ENCODE results near the gene ANO8. TPM values are rescaled to one million over a fixed set of nuclear protein-coding genes. Genes with fewer than 3 reads are reported as not detected.

The ANO8 gene
- polyA plus RNA-seq, 1 of the 3 experiments (the other 2 are of a cell fraction) = 7.8 TPM

DNA sequence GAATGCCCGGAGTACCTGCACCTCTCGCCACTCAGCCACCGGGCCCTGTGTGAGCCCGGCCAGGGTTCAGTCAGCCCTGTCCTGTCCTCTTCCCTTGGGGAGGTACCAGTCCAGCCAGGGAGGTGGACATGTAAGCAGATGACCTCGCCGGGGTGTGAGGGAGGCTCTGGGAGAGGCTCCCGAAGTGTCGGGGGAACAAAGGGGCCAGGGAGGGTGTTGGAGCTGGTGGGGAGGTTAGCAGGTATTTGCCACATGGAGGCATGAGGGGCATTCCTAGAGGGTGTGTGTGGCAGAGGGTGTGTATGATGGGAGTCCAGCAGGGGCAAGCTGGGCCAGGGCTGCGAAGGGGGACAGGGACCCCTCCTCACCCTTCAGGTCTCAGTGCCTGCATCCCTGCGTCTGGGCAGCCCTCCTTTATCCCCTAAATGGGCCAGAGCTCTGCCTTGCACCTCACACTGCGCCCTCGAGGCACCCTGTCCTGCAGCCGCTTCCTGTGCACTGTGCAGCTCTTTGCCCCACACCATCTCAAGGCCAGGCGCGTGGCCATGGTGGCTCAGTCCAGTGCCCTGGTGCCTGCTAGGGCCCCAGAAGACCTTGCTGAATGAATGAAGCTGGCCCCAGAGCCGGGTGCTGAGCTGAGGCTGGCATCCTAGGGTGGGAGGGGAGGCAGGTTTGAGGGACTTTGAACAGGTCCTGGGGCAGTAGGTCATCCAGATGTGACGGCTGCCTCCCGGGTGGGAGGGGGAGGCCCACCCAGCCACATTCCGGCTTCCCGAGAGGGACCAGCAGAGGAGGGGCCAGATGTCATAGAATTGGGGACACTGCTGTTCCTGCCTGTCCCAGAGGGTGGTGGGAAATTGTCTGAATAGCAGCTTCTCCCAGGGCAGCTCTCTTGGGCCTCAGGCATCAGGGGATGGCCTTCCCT, 22.2 kb downstream of the ANO8 start (continued):
- TF ChIP-seq NFIC (IDR thresholded peaks at IDR 0.05; ENCODE audit: borderline replicate concordance) (no peak), RFX5 (IDR thresholded peaks at IDR 0.05; ENCODE audit: low read length) (no peak), CHD2 (IDR thresholded peaks at IDR 0.05; ENCODE audit: low read length, partially characterized antibody) (no peak), FOSL2 (IDR thresholded peaks at IDR 0.05; ENCODE audit: borderline replicate concordance, low read depth) (no peak), RXRA (IDR thresholded peaks at IDR 0.05; ENCODE audit: borderline replicate concordance, low read depth) (no peak), SMC3 (IDR thresholded peaks at IDR 0.05; ENCODE audit: low read depth, low read length) (no peak), GATA2 (CRISPR knock-in tag; IDR thresholded peaks at IDR 0.05) (no peak), FOXJ3 (CRISPR knock-in tag; IDR thresholded peaks at IDR 0.05) (no peak)
- TF ChIP-seq, protein P1, sequence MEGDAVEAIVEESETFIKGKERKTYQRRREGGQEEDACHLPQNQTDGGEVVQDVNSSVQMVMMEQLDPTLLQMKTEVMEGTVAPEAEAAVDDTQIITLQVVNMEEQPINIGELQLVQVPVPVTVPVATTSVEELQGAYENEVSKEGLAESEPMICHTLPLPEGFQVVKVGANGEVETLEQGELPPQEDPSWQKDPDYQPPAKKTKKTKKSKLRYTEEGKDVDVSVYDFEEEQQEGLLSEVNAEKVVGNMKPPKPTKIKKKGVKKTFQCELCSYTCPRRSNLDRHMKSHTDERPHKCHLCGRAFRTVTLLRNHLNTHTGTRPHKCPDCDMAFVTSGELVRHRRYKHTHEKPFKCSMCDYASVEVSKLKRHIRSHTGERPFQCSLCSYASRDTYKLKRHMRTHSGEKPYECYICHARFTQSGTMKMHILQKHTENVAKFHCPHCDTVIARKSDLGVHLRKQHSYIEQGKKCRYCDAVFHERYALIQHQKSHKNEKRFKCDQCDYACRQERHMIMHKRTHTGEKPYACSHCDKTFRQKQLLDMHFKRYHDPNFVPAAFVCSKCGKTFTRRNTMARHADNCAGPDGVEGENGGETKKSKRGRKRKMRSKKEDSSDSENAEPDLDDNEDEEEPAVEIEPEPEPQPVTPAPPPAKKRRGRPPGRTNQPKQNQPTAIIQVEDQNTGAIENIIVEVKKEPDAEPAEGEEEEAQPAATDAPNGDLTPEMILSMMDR (IDR thresholded peaks at IDR 0.05) = no peak
- TF ChIP-seq, protein P2, sequence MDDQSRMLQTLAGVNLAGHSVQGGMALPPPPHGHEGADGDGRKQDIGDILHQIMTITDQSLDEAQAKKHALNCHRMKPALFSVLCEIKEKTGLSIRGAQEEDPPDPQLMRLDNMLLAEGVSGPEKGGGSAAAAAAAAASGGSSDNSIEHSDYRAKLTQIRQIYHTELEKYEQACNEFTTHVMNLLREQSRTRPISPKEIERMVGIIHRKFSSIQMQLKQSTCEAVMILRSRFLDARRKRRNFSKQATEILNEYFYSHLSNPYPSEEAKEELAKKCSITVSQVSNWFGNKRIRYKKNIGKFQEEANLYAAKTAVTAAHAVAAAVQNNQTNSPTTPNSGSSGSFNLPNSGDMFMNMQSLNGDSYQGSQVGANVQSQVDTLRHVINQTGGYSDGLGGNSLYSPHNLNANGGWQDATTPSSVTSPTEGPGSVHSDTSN (IDR thresholded peaks at IDR 0.05) = no peak
- TF ChIP-seq, protein P3, sequence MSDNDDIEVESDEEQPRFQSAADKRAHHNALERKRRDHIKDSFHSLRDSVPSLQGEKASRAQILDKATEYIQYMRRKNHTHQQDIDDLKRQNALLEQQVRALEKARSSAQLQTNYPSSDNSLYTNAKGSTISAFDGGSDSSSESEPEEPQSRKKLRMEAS (IDR thresholded peaks at IDR 0.05; ENCODE audit: low read depth) = no peak

DNA sequence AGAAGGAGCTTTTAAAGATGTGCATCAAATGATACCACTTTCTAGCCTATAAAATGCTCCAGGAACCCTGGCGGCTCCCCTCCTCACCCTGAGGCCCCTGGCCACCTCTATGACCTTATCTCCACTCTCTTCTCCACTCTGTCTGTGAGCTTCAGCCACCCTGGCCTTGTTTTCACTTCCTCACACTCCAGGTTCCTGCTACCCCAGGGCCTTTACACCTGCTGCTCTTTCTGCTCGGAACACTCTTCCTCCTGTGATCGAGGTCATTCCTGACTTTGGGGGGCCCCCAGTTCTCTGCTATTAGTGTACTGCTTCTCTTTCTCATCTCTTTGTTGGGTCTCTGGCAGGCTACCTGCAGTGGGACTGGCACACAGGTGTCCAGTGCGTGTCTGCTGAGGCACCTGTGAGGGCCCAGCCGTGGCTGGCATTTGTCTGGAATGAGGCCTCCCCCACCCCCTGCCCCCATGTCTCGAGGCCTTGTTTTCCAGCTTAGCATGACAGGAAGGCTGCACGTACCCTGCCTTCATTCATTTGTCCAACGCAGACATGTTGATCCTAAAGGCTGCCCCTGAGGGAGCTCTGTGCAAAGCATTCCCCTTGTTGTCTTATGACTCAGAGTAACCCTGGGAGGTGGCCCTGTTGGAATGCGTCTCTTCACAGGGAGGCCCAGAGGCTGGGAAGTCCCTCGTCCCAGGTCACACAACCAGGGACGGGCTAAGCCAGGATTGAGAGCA, 23.0 kb downstream of the ANO8 start:
- DNase-seq = no peak
- Histone ChIP-seq H3K4me1 (ENCODE audit: control insufficient read depth in 1 of 2, insufficient read depth in 2 of 2, low read depth in 1 of 2, low read length in 1 of 2) (peaks cover 6 to 12% of the 10 kb centered on the region in 2 experiments; a peak in 2 of 4 replicates), H3K4me3 (ENCODE audit: low read depth in 2 of 2, low read length in 1 of 2) (peak overlapping the region in 1 of 2 experiments; percentile 17; a peak in 1 of 4 replicates), H3K27ac (ENCODE audit: low read depth in 2 of 2, low read length in 1 of 2) (peak overlapping the region in 1 of 2 experiments; percentile 40; a peak in 1 of 4 replicates), H3K9me2 (no peaks in the 10 kb centered on the region), H3K9ac (peak overlapping the region; percentile 51; the same call in 1 of the 2 replicates), H2AFZ (ENCODE audit: low read depth) (no peak overlapping the region), H3K79me2 (ENCODE audit: insufficient read depth) (peaks cover 63% of the 10 kb centered on the region), H3K27me3 (ENCODE audit: insufficient read depth) (no peaks in the 10 kb centered on the region), H4K20me1 (ENCODE audit: insufficient read depth) (peaks cover 17% of the 10 kb centered on the region), H3K36me3 (replicated peaks in 1 of 2; ENCODE audit: control insufficient read depth in 1 of 2, insufficient read depth in 2 of 2, low read length in 1 of 2) (peaks cover 14 to 27% of the 10 kb centered on the region in 2 experiments), H3K9me3 (no peaks in the 10 kb centered on the region), H3K4me2 (peak overlapping the region; percentile 97; the same call in 1 of the 2 replicates), H3F3A (replicated peaks; ENCODE audit: insufficient read depth) (peaks cover 2% of the 10 kb centered on the region)
- ChIA-PET CTCF (interaction anchor here (1.2 to 1.4 kb wide), 3 partner anchors 15 to 74 kb away, joined by 3 to 5 read pairs (median 4); no protein-coding TSS in a partner anchor), POLR2A (interaction anchor here (0.6 kb wide), 1 partner anchor 129 kb away, joined by 5 read pairs; no protein-coding TSS in a partner anchor)
- TF ChIP-seq RXRA (IDR thresholded peaks at IDR 0.05; ENCODE audit: borderline replicate concordance, low read depth) = no peak
- no peak for TF ChIP-seq TCF12 (IDR thresholded peaks at IDR 0.05)
- TF ChIP-seq FOSL2 (IDR thresholded peaks at IDR 0.05; ENCODE audit: borderline replicate concordance, low read depth) = peak; percentile 36
- no peak for TF ChIP-seq YY1 (IDR thresholded peaks at IDR 0.05; ENCODE audit: low read depth)
- TF ChIP-seq CHD2 (IDR thresholded peaks at IDR 0.05; ENCODE audit: low read length, partially characterized antibody) = no peak
- TF ChIP-seq, protein P3 (IDR thresholded peaks at IDR 0.05; ENCODE audit: low read depth) = no peak
- TF ChIP-seq SIN3A (IDR thresholded peaks at IDR 0.05; ENCODE audit: borderline replicate concordance, low read depth, low read length) = no peak
- WGBS (ENCODE audit: low lambda C conversion rate) = 69% methylated on average over 9 of the region's 11 CpGs

Measured in SK-N-SH (cell line).